Activated CD4-positive, alpha-beta memory T cell treated with anti-CD3 and anti-CD28 coated beads, Interleukin-2, amount 10 ng/mL, durations not matched to agents 7 days and 5 days (primary cell): ENCODE measurements around the gene GGA2. TPM values are rescaled to one million over a fixed set of nuclear protein-coding genes. Genes with fewer than 3 reads are reported as not detected.
A peak's percentile ranks its signal among the peaks of the same experiment; 100 is the strongest.
"Not testable (repeated sequence)": the region's sequence is repeated elsewhere in the genome, so short reads cannot be mapped to it uniquely, and the experiment has no call there.

Experiments used
- CTCF ChIA-PET: fragments of 350-600 bp; sonication (Branson Sonifier 250); formaldehyde crosslinking; loops from one replicate; lab custom pipeline; 2021; ENCODE audit warnings: antibody characterized with exemption, inconsistent platforms; lab: Charles Lee
- POLR2A ChIA-PET: fragments of 350-600 bp; sonication (Branson Sonifier 250); formaldehyde crosslinking; loops from one replicate; lab custom pipeline; 2021; ENCODE audit warnings: antibody characterized with exemption; lab: Charles Lee
- DNase-seq: peaks from one replicate; pipeline ENCODE4 v3.0.0-alpha.2; 2020
- H3K27ac Mint-ChIP-seq: one replicate; pipeline ENCODE4 v1.8.0; 2021; ENCODE audit warnings: mild to moderate bottlenecking, mixed read lengths
- H3K27me3 Mint-ChIP-seq: one replicate; pipeline ENCODE4 v1.8.0; 2021; ENCODE audit warnings: mixed read lengths
- H3K36me3 Mint-ChIP-seq: one replicate; pipeline ENCODE4 v1.8.0; 2021; ENCODE audit warnings: low read depth, mixed read lengths
- H3K4me1 Mint-ChIP-seq: one replicate; pipeline ENCODE4 v1.8.0; 2021; ENCODE audit warnings: mixed read lengths
- H3K4me3 Mint-ChIP-seq: one replicate; pipeline ENCODE4 v1.8.0; 2021; ENCODE audit warnings: mild to moderate bottlenecking, mixed read lengths
- H3K9me3 Mint-ChIP-seq: one replicate; pipeline ENCODE4 v1.8.0; 2021; ENCODE audit warnings: mixed read lengths
- total RNA-seq, 2 experiments: library from RNA; stranded (reverse); gene quantifications; one replicate each; pipeline ENCODE4 v1.2.3, GENCODE V29; 2021

GGA2 gene
- total RNA-seq, 2 experiments from 2014 or later = 95.3 to 97.8 TPM

DNA sequence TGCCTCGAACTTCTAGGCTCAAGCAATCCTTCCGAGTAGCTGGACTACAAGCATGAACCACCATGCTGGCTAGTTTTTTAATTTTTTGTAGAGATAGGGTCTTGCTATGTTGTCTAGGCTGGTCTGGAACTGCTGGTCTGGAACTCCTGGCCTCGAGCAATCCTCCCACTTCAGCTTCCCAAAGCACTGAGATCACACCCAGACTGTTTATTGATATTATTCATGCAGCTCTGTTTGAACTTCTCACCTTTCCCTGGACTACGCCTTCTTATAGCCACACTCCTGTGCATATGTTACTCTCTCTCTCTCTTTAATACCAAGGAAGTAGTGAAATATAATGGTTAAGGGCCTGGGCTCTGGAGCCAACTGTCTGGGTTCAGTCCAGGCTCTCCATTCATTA lies 61.9 kb downstream of the GGA2 start:
- Mint-ChIP-seq H3K27ac (no peak overlapping the region), H3K27me3 (no peaks in the 10 kb centered on the region), H3K9me3 (no peaks in the 10 kb centered on the region), H3K4me1 (peaks cover 29% of the 10 kb centered on the region), H3K4me3 (no peak overlapping the region), H3K36me3 (peaks cover 9% of the 10 kb centered on the region)
- ChIA-PET POLR2A (no interaction called here), CTCF (interaction anchor here (2.1 kb wide), 1 partner anchor 13 kb away, joined by 10 read pairs; no protein-coding TSS in a partner anchor)
- no peak for DNase-seq

DNA sequence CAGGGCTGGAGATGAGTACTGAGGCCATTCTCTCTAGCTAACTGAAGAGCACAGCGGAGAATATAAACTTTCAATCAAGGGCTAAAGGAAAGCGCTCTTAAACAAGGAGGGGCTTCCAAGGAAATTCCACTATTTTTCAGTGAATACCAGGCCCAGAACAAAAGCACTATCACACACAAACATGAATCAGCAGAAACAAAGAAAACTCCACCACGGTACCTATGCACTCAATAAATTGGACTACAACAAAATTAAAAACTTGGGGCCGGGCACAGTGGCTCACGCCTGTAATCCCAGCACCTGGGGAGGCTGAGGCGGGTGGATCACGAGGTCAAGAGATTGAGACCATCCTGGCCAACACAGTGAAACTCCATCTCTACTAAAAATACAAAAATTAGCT lies 72.8 kb downstream of the GGA2 start:
- H3K4me1 Mint-ChIP-seq, H3K27ac Mint-ChIP-seq, H3K4me3 Mint-ChIP-seq, H3K9me3 Mint-ChIP-seq, H3K27me3 Mint-ChIP-seq, DNase-seq, POLR2A ChIA-PET: not testable (repeated sequence)
- peaks cover 26% of the 10 kb centered on the region for H3K36me3 Mint-ChIP-seq
- CTCF ChIA-PET = interaction anchor here (0.6 to 6.5 kb wide), 6 partner anchors 16 to 783 kb away, joined by 3 to 100 read pairs (median 5); partner anchors contain the start of genes EARS2, SCNN1G and UBFD1

DNA sequence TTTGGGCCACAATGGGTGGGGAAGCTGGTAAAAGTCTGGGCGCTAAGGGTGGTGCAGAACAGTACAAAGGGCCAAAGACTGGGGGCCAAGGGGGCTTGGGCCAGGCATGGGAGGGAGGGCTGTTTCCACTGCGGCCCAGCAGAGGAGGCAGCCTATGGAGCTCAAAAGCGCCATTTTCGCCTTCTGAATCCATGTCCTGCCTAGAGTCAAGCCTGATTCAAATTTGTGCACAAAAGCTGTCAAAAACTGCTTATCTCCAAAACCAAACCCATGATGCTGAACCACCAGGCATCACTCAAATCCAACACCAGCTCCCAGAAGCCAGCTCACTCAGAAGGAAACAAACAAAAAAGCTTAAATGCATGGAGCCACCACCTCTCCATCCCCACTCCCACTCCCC lies 73.3 kb downstream of the GGA2 start:
- Mint-ChIP-seq H3K36me3 (peaks cover 26% of the 10 kb centered on the region), H3K9me3 (no peaks in the 10 kb centered on the region), H3K4me1 (peaks cover 3% of the 10 kb centered on the region), H3K27me3 (no peaks in the 10 kb centered on the region), H3K4me3 (no peak overlapping the region), H3K27ac (no peak overlapping the region)
- no peak for DNase-seq
- POLR2A ChIA-PET = no interaction called here
- CTCF ChIA-PET = interaction anchor here (0.6 to 6.5 kb wide), 10 partner anchors 9 to 783 kb away, joined by 3 to 100 read pairs (median 5); partner anchors contain the start of genes EARS2, SCNN1G and UBFD1

DNA sequence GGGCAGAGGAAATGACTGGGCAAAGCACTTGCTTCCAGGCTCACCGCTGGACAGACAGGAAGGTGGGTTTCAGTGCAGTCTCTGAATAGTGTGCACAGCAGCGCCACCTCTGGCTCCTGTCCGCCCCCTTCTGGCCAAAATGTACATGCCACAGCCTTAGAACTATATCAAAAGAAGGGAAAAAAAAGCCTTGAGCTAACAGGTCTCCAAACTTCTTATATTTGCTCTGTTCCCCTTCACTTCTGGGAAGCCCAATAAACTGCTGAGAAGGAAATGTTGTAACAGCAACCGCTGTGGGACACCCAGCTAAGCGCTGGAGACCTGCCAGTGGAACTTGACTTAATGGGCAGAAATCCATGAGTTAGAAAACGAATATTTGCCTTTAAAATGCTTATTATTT lies 74.8 kb downstream of the GGA2 start:
- no peak overlapping the region for H3K4me3 Mint-ChIP-seq
- no peak overlapping the region for H3K27ac Mint-ChIP-seq
- H3K36me3 Mint-ChIP-seq = peaks cover 29% of the 10 kb centered on the region
- CTCF ChIA-PET = interaction anchor here (0.5 to 6.5 kb wide), 43 partner anchors 9 to 697 kb away, joined by 3 to 100 read pairs (median 5); partner anchors contain the start of genes COG7, EARS2, NDUFAB1 and SCNN1G
- peak; percentile 72 for DNase-seq
- no peaks in the 10 kb centered on the region for H3K27me3 Mint-ChIP-seq
- peaks cover 3% of the 10 kb centered on the region for H3K4me1 Mint-ChIP-seq
- H3K9me3 Mint-ChIP-seq = no peaks in the 10 kb centered on the region
- POLR2A ChIA-PET = interaction anchor here (0.7 kb wide), 1 partner anchor 11 kb away, joined by 3 read pairs; no protein-coding TSS in a partner anchor

DNA sequence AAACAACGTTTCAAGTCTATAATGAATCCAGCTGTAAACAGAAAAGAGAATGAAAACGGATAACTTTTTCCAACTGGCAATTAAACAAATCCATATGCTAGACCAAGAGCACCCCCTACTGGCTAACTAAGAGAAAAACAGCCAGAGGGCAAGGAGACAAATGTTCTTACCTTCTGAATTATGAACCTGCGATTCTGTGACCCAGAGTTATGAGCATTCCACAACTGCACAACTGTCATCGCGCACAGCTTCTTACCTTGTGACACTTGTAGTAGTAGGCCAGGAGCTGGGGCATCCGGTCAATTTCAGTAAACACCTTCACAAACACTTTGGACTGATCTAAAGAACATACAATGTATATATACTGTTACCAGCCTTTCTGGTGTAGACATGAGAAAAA lies 75.9 kb downstream of the GGA2 start:
- Mint-ChIP-seq H3K4me1 (peaks cover 3% of the 10 kb centered on the region), H3K4me3 (no peak overlapping the region), H3K27ac (no peak overlapping the region), H3K36me3 (peaks cover 30% of the 10 kb centered on the region), H3K27me3 (no peaks in the 10 kb centered on the region), H3K9me3 (no peaks in the 10 kb centered on the region)
- ChIA-PET CTCF (interaction anchor here (0.6 to 6.5 kb wide), 20 partner anchors 9 to 1784 kb away, joined by 3 to 100 read pairs (median 6); partner anchors contain the start of genes EARS2, NDUFAB1, SCNN1G and UBFD1), POLR2A (no interaction called here)
- DNase-seq = no peak

DNA sequence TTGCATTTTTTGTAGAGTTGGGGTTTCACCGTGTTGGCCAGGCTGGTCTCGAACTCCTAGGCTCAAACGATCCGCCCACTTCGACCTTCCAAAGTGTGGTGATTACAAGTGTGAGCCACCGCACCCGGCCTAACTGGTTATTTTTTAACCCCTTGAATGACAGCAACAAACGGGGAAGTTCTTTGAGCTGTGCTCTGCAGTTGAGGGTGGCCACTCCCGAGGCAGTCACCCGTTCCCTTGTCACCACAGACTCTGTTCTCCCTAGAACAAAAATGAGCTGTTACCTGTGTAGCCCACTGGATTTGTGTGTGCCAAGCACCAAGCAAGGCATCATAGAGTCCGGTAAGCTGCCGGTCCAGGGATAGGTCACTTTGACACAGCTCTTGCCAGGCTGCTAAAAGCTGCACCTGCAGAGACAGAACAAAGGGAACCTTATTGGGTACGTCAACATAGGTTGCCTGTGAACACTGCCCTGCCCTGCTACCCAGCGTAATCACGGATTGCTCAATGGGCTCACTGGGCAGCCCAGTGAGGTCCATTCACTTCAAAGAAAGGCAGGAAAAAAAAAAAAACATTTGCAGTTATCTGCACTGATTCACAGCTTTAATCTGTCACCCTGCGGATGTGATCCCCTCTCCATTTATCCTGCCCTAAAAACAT lies 76.9 kb downstream of the GGA2 start:
- Mint-ChIP-seq H3K27me3 (no peaks in the 10 kb centered on the region), H3K36me3 (peaks cover 26% of the 10 kb centered on the region), H3K4me1 (peaks cover 3% of the 10 kb centered on the region), H3K4me3 (no peak overlapping the region), H3K27ac (no peak overlapping the region), H3K9me3 (no peaks in the 10 kb centered on the region)
- CTCF ChIA-PET = interaction anchor here (0.6 to 6.5 kb wide), 13 partner anchors 8 to 889 kb away, joined by 3 to 100 read pairs (median 6); partner anchors contain the start of genes NDUFAB1 and SCNN1G
- POLR2A ChIA-PET = no interaction called here
- no peak for DNase-seq

DNA sequence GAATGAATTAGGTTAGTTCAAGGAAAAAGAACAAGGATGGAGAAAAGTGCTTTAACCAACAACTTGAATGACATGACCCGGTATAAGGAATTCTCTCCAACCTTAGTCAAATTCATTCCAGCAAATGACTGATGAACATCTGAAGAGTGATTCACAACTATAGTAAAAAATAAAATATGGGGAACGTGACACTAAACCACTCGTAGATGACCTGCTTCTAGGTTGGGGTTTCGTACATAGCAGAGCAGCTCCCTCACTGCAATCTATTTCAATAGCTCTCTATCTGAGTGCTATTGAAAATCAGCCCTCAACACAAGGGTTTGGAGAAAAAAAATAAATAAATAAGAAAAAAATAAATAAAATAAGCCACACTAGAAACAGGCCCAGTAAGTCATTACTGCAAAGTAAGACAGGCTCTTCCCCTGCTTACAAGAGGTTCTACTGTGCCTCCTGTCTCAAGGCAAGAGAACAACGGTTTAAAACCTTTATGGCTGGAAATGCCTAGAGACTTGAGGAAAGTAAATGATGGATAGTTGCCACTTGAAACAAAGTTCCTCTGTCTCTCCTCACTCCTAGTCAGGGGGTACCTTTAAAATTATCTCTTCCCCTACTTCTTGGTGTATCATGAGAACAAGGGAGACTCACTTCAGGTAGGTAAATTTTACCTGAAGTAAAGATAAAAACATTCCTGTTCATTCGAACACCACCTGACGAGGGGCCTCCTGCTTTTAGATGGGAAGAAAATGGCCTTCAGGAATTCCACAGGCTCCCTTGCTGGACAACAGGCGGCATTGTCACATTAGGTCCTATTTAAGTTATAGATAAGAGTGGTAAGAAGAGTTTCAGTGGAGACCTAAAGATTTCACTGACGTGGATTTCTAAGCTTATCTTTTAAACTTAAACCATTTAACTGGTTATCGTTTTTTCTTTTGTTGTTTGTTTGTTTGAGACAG lies 77.8 kb downstream of the GGA2 start:
- Mint-ChIP-seq H3K36me3 (peaks cover 27% of the 10 kb centered on the region), H3K4me1 (peaks cover 3% of the 10 kb centered on the region)
- POLR2A ChIA-PET = no interaction called here

DNA sequence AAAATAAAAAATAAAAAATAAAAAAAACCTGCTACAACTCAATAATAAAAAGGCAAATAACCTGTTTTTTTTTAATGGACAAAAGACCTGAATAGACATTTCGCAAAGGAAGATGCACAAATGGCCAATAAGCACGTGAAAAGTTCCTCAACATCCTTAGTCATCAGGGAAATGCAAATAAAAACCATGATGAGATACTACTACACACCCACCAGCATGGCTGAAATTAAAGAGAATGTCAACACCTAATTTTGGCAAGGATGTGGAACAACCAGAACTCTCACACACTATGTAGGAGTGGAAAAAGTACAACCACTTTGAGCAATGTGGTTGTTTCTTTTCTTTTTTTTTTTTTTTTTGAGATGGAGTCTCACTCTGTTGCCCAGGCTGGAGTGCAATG lies 81.9 kb downstream of the GGA2 start:
- no peaks in the 10 kb centered on the region for H3K4me1 Mint-ChIP-seq
- no peaks in the 10 kb centered on the region for H3K27me3 Mint-ChIP-seq
- no peak for DNase-seq
- no peaks in the 10 kb centered on the region for H3K9me3 Mint-ChIP-seq
- POLR2A ChIA-PET = no interaction called here
- H3K27ac Mint-ChIP-seq = no peak overlapping the region
- no peak overlapping the region for H3K4me3 Mint-ChIP-seq
- CTCF ChIA-PET = no interaction called here
- peaks cover 16% of the 10 kb centered on the region for H3K36me3 Mint-ChIP-seq

More for the DNA sequence above, 77.8 kb downstream of the GGA2 start:
- H3K4me3 Mint-ChIP-seq = no peak overlapping the region
- no peaks in the 10 kb centered on the region for H3K9me3 Mint-ChIP-seq
- no peaks in the 10 kb centered on the region for H3K27me3 Mint-ChIP-seq
- CTCF ChIA-PET = interaction anchor here (0.5 to 6.5 kb wide), 6 partner anchors 17 to 539 kb away, joined by 3 to 100 read pairs (median 4); partner anchors contain the start of gene SCNN1G
- H3K27ac Mint-ChIP-seq = no peak overlapping the region
- DNase-seq = no peak

DNA sequence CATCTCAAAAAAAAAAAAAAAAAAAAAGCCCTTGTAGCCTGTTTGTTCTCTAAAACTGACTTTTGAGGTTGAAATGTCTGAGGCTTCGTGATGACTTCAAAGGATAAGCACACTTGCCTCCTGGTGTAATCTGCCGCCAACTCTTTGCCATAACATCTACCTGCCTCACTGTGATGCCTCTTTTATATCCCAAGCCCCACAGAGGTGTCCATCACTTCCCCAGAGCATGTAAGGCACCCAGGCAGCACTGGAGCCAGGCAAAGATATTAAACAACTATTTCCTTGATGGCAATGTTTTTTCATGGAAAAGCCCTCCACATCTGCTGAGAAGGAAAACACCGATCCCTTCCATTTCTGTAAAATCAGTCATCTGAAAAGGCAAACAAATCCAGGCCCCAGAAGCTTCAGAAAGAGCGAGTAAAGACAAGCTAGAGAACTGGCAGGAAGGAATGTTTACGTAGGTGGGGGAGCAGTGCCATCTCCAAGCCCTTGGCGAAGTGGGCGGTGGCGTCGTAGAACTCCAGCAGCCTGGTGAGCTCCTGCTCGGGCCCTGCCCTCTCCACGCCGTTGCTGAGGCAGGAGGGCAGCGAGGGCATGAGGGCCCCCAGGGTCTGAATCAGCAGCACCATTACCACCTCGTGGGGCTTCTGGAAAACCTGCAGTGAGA lies 85.9 kb downstream of the GGA2 start:
- no peak for DNase-seq
- H3K4me1 Mint-ChIP-seq = no peaks in the 10 kb centered on the region
- H3K9me3 Mint-ChIP-seq = no peaks in the 10 kb centered on the region
- no peak overlapping the region for H3K4me3 Mint-ChIP-seq
- H3K36me3 Mint-ChIP-seq = peaks cover 10% of the 10 kb centered on the region
- ChIA-PET CTCF (interaction anchor here (4.5 kb wide), 1 partner anchor 10 kb away, joined by 32 read pairs; no protein-coding TSS in a partner anchor), POLR2A (no interaction called here)
- H3K27ac Mint-ChIP-seq = no peak overlapping the region
- no peaks in the 10 kb centered on the region for H3K27me3 Mint-ChIP-seq

DNA sequence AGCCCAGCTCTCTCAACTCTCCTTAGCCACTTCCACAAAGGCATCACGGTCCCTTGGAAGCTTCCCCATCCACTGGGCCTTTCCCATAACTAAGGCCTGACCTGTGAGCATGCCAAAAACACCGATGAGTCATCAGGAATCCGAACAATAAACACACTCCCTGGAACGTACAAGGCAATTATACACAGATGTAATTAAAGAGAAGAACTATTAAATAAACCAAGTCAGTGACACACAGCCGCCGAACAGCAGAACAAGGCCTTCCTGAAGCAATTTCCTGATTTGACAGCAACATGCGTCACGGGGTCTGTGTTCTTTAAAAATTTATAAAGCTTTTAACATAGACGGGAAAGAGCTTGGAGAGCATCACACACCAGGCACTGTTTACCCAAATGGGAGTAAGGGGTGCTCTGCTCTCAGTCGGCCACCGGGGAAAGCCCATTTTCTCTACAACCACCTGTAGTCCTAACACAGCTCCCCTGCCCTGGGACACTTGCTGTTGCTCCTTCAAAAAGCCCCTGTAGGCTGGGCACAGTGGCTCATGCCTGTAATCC lies 86.7 kb downstream of the GGA2 start:
- H3K4me3 Mint-ChIP-seq = no peak overlapping the region
- ChIA-PET POLR2A (no interaction called here), CTCF (interaction anchor here (4.5 kb wide), 1 partner anchor 11 kb away, joined by 32 read pairs; no protein-coding TSS in a partner anchor)
- H3K27ac Mint-ChIP-seq = no peak overlapping the region
- H3K27me3 Mint-ChIP-seq = no peaks in the 10 kb centered on the region
- DNase-seq = no peak
- H3K9me3 Mint-ChIP-seq = no peaks in the 10 kb centered on the region
- peaks cover 10% of the 10 kb centered on the region for H3K36me3 Mint-ChIP-seq
- H3K4me1 Mint-ChIP-seq = no peaks in the 10 kb centered on the region

DNA sequence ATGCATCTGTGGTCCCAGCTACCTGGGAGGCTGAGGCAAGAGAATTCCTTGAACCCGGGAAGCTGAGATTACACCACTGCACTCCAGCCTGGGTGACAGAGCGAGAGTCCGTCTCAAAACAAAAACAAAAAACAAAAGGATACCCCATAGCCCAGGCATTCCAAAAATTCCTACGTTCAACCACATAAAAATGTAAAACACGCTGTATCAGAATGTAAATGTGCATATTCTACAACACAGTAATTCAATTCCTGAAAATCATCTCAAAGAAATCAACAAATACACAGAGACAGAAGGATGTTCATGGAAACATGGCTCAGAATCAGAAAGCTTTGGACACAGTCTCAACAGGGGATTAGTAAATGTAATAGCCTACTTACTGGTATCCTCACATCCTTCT lies 90.3 kb downstream of the GGA2 start:
- H3K9me3 Mint-ChIP-seq = no peaks in the 10 kb centered on the region
- H3K36me3 Mint-ChIP-seq = peaks cover 9% of the 10 kb centered on the region
- H3K4me1 Mint-ChIP-seq = no peaks in the 10 kb centered on the region
- H3K27me3 Mint-ChIP-seq = no peaks in the 10 kb centered on the region
- POLR2A ChIA-PET = no interaction called here
- H3K4me3 Mint-ChIP-seq = no peak overlapping the region
- DNase-seq = no peak
- CTCF ChIA-PET = interaction anchor here (2.5 kb wide), 1 partner anchor 15 kb away, joined by 19 read pairs; no protein-coding TSS in a partner anchor
- H3K27ac Mint-ChIP-seq = no peak overlapping the region

DNA sequence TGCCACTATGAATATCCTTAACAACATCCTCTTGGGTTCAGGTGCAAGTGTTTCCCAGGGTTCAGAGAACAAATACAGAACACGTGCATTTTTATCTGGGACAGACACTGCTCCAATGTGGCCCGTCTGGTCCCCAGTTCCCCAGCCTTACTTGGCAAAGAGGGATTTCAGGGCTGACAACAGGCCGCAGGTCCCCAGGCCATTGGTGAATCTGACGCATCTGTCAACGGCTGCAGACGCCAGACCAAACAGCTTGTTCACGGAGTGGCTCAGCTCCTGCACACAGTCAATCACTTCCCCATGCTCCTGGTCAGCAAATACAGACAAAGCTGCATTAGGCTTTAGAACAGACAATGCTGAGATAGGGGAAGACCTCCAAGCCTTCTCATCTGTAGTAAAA lies 93.5 kb downstream of the GGA2 start:
- no peak overlapping the region for H3K27ac Mint-ChIP-seq
- H3K4me1 Mint-ChIP-seq = no peaks in the 10 kb centered on the region
- CTCF ChIA-PET = interaction anchor here (4.4 kb wide), 1 partner anchor 18 kb away, joined by 25 read pairs; no protein-coding TSS in a partner anchor
- H3K9me3 Mint-ChIP-seq = no peaks in the 10 kb centered on the region
- POLR2A ChIA-PET = no interaction called here
- H3K27me3 Mint-ChIP-seq = no peaks in the 10 kb centered on the region
- H3K4me3 Mint-ChIP-seq = no peak overlapping the region
- no peak for DNase-seq
- H3K36me3 Mint-ChIP-seq = peaks cover 9% of the 10 kb centered on the region
